ENCODE results near the gene CCDC69.

DNA sequence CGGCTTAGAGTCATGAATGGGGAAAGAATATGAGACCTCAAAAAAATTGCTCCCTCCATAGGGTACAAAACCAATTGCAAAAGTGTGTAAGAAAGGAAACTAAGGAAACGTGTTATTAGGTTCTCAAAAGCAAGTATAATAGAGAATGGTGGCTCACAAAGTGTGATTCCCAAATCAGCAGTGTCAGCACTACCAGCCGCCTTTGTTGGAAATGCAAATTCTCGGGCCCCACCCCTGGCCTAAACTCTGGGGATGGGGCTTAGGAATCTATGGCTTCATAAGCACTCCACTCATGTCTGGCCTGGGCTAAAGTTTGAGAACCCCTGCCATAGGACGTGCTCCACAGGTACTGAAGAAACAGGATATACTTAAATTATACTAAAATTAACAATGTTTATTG is 1.6 kb upstream of the CCDC69 start:
- TF ChIP-seq, protein P1, sequence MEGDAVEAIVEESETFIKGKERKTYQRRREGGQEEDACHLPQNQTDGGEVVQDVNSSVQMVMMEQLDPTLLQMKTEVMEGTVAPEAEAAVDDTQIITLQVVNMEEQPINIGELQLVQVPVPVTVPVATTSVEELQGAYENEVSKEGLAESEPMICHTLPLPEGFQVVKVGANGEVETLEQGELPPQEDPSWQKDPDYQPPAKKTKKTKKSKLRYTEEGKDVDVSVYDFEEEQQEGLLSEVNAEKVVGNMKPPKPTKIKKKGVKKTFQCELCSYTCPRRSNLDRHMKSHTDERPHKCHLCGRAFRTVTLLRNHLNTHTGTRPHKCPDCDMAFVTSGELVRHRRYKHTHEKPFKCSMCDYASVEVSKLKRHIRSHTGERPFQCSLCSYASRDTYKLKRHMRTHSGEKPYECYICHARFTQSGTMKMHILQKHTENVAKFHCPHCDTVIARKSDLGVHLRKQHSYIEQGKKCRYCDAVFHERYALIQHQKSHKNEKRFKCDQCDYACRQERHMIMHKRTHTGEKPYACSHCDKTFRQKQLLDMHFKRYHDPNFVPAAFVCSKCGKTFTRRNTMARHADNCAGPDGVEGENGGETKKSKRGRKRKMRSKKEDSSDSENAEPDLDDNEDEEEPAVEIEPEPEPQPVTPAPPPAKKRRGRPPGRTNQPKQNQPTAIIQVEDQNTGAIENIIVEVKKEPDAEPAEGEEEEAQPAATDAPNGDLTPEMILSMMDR (IDR thresholded peaks at IDR 0.05; ENCODE audit: low read length) = no peak
- TF ChIP-seq EZH2 (IDR thresholded peaks at IDR 0.05; ENCODE audit: borderline replicate concordance, low read length) = no peak

Measured in OCI-LY1 (cell line).